ENCODE data around the gene ACSL3.

ACSL3 gene

DNA sequence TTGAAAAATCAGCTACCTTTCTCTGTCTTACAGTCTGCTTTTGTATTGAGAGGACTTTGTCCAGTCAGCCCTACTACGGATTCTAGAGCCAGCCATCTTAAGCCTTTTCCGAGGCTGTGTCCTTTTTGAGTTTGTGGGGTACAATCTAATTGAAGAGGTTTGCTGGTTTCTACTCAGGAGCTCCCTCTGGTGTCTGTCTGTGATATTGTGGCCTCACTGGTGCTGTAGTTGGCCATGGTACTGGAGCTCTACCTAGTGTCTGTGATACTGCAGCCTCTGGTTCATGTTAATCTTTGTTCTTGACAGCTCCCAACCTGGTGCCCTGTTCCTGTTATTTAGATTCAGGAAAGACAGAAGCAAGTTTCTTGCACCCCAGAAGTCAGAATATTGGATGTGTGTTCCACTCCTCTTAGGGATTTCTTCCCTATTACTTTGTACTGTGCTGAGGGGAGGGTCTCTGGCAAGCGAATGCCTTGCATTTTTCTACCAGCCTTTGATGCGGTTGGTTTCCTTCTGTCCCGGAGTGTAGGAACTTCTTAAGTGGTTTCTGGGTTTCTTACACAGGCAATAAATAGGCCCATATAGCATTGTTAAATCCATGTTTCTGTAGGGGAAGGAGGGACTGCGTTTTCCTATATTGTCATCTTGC lies 78.5 kb downstream of the ACSL3 start:
- DNase-seq (ENCODE audit: low spot score) (peak; percentile 70), FAIRE-seq (peak; percentile 52)

DNA sequence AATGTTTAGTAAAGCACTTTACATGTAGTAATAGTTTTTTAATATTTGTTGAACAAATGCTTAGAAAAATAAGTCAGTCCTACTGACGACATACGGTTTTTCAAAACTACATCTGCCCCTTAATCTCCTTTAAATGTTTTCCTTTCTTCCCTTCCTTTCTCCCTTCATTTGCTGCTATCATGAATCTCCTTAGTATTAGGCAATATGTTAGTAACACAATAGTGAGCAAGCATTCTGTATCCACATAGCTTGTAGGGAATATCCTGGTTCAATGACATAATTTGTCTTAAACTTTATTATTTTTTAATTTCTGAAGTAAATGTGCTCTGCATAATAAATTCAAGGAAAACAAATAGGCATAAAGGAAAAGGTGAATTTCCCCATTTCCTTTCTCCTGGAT lies 79.1 kb downstream of the ACSL3 start:
- no peak for FAIRE-seq
- no peak for DNase-seq (ENCODE audit: low spot score)

DNA sequence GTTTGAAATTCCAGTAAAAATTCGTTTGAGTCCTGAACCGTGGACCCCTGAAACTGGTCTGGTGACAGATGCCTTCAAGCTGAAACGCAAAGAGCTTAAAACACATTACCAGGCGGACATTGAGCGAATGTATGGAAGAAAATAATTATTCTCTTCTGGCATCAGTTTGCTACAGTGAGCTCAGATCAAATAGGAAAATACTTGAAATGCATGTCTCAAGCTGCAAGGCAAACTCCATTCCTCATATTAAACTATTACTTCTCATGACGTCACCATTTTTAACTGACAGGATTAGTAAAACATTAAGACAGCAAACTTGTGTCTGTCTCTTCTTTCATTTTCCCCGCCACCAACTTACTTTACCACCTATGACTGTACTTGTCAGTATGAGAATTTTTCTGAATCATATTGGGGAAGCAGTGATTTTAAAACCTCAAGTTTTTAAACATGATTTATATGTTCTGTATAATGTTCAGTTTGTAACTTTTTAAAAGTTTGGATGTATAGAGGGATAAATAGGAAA lies 80.7 kb downstream of the ACSL3 start:
- peak; percentile 88 for DNase-seq (ENCODE audit: low spot score)
- peak; percentile 99 for FAIRE-seq

DNA sequence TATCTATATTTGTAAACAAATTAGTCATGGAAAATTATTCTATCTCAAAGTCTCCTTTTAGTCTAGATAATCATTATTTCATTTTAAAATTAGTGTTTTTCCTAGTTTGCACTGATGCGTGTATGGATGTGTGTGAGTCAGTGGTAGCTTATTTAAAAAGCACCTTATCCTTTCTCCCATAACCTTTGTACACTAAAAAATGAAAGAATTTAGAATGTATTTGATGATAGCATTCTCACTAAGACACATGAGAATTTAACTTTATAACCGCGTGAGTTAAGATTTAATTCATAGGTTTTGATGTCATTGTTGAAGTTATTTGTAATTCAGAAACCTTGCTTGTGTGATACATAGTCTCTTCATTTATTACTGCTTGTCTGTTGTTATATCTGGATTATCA lies 81.7 kb downstream of the ACSL3 start:
- no peak for FAIRE-seq
- DNase-seq (ENCODE audit: low spot score) = peak; percentile 63

DNA sequence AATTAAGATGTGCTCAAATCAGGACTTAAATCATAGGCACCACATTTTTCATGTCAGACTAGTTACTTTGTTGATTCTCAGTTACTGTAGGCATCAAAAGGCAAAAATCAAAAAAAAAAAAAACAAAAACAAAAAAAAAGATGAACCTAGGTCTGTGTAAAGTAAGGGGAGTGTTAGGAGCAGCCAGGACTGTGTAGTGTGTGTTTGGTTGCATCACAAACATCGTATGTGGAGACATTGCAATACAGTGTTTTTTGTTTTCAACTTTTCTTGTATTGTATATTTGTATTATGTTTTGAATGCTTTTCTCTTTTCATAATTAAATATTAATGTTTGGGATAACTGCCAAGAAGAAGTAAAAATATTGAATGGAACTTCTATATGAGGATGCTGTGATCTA lies 82.1 kb downstream of the ACSL3 start:
- DNase-seq (ENCODE audit: low spot score) (no peak), FAIRE-seq (no peak)

DNA sequence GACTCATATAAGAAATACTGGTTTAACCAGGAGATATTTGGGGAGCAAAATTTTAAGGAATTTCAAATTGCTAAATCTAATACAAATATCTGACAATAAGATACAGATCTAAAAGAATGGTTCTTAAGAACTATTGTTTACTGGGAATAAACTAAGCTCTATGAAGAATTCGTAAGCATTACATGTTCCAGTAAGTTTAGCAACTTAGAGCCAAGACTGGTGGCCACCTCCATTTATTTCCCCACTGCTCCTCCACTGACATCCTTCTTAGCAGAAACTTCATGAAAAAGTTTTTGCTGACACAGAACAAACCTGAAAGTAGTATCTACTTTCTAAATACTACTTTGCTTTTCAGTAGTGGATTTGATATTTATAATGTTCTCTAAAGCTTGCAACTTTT lies 83.0 kb downstream of the ACSL3 start:
- FAIRE-seq = no peak

DNA sequence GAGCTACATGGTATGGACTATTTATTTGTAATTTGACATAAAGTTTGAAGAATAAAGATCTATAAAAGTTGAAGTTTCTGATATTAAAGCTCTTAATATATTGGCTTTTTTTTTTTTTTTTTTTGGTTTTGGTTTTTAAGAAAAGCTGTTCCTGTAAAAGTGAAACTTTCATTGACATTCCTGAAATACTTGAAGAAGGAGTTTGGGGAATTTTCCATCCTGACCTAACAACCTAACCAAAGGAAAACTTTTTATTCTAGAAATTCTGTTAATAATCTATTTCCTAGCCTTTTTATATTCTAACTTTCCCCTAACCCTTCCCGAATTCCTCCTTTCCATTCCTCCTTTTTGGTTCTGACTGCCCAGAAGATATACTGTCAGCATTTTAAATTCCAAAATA lies 83.7 kb downstream of the ACSL3 start:
- peak; percentile 94 for FAIRE-seq
- DNase-seq (ENCODE audit: low spot score) = peak; percentile 47

More for the DNA sequence above, 83.0 kb downstream of the ACSL3 start:
- no peak for DNase-seq (ENCODE audit: low spot score)

DNA sequence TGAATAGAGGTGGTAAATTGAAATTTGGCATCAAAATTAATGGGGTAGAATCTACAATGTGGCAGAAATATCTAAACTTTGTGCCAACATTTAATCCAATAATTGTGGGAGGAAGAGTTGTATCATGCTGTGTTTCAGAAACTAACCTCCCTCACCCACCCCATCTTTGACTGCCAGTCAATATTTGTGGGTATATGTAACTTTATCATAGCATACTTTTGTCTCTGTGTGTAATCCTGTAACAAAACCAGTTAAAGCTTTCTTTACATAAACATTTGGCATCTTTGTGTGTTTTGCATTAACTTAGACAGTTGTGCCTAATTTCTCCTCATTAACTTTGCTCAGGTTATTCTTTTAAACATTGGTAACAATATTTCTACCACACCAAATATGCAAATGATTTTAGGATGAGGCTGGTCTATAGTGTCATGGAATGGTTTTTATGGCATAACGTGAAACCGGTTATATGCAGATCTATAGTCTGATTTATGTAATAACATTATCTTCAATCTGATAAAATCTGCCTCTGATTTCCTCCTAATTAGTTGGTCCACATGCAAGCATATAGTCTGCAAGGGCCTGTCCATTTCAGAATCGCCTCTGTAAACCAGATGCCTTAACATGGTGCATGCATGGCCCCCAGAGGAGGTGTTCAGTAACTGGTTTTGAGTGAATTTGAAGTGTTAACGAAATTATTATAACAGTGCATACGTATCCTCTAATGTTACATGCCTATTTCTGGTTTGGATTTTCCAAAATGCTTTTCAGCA lies 84.3 kb downstream of the ACSL3 start:
- FAIRE-seq = no peak
- DNase-seq (ENCODE audit: low spot score) = no peak

DNA sequence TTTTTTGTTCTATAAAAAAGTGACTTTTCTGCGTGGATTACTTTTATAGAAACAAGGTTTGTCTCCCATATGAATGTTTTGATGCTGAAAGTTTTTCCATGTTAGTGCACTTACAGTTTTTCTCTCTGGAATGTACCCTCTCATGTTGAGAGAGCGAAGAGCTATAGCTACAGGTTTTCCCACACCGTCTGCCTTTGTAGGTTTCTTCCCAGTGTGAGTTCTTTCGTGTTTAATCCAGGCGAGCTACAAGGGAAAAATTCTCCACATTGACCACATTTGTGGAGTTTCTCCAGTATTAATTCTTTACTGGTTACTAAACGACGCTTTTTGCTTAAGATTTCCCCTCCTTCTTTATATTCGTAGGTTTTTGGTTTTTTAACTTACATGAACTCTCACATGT lies 85.1 kb downstream of the ACSL3 start:
- FAIRE-seq = no peak
- DNase-seq (ENCODE audit: low spot score) = no peak

DNA sequence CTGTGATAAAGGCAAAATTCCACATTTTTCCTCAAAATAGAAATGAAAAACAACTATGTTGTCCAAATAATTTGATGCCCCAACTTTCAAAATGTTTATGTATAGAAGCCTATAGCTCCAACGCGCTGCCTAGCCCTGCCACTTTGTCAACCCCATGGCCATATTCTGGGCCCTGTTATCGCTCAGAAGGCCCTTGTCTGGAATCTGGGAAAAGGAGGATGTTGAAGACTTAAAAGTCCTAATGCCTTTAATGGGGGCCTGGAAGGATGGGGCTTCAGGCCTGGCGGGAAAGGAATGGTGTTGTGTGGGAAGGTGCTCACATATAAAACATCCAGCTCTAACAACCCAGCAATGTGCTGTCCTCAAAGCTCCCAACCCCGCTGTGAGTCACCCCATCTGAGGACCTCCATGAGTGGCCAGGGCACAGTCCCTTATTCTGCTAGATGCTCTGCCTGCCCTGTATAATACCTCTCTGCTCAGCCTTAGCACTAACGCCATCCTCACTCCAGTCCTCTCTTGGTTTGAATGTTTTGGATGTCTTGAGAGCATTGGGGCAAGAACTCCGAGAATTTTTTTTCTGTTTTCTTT lies 86.0 kb downstream of the ACSL3 start:
- DNase-seq (ENCODE audit: low spot score) = peak; percentile 43
- no peak for FAIRE-seq

DNA sequence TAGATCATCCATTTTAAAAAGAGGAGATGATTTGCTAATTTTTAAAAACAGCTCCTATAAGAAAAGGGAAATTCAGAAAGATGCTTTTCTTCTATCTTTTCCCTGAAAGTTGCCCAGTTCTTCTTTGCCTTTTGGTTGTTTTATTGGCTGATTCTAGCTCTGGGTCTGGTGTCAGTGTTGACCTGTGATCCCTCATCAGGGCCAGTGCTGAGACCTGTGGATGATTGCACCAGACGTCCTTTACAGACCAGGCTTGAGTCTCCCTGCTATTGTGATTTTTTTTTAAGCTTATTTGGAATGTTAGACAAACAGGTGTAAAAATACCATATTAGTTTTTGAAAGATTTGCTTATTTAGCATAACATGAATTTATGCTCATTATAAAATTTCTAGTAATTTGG lies 88.2 kb downstream of the ACSL3 start:
- DNase-seq (ENCODE audit: low spot score) (no peak), FAIRE-seq (no peak)

DNA sequence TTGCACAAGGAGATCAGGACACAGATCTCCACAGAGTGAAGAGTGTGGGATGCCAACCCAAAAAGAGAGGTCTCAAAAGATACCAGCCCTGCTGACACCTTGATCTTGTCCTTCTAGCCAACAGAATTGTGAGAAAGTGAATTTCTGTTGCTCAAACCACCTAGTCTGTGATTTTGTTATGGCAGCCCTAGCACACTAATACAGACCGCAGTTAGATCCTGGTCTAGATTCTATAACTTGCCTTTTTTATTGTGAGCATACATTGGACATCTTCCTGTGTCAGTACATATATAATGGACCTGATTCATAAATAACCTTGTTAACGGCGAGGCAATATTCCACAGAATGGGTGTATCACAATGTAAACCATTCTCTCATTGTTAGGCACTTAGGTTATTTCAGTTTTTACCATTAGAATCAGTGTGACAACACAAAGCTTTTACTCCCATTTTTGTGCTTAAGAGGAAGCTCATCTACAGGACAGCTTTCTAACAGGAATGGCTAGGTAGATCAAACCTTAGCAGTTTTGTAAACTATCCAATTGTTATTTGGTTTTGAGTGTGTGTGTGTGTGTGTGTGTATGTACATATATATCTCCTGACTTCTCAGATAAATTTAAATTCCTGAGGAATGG lies 89.0 kb downstream of the ACSL3 start:
- DNase-seq (ENCODE audit: low spot score) = no peak
- no peak for FAIRE-seq

DNA sequence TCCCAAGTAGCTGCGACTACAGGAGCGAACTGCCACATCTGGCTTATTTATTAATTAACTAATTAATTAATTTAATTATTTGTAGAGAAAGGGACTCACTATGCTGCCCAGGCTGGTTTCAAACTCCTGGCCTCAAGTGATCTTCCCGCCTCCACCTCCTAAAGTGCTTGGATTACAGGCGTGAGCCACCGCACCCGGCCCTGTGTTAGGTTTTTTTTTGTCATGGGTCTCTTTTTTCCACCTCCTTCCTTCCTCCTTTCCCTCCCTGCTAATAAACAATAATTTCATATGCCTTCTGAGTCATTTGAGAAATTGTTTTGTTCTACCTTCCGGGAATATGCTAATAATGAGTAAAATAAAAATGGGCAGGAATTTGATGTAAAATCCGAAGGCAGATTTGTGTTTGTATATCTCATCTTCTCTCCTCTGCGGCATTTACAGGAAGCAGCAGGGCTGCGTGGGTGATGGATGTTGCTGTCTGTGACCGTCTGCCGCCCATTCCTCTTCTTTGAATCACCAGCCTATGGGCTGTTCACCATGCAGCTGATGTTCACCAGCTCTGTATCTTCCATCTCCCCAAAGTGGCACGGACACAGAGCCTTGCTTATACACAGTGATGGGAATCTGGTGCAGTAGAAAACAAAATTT lies 89.9 kb downstream of the ACSL3 start:
- FAIRE-seq = no peak
- DNase-seq (ENCODE audit: low spot score) = peak; percentile 48

DNA sequence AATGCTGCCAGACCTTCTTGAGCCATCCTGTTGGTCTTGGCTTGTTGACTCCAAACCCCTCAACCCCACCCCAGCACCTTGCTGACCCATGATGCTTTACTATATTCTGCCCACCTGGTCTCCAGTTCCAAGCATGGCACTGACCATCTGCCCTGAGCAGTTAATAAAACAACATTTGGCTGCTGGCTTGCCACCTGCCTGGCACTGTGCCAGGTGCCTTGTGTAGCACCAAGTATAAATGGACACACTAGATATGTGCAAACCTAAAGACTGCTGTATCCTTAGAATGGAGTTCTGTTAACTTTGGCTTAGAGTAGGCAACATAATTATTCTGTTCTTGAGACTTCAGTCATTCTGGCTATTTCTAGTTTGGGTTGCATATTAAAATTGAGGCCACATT lies 91.4 kb downstream of the ACSL3 start:
- DNase-seq (ENCODE audit: low spot score) (no peak), FAIRE-seq (no peak)

DNA sequence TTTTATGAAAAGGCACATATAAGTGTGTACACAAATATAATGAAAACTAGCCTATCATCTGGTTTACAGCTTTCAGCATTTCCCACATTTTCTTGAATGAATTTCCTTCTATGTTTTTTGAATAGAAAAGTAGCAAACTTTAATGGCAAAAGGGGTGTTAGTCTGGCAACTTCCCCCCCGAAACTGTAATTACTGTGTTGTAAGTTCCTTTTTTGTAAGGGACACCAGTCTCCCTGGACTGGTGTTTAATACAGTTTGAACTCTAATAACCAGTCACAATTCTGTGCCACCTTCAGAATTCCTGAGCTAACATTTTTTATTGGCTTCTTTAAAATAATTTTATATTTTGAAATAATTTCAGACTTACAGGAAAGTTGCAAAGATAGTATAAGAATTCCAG lies 94.2 kb downstream of the ACSL3 start:
- FAIRE-seq = no peak
- DNase-seq (ENCODE audit: low spot score) = no peak

DNA sequence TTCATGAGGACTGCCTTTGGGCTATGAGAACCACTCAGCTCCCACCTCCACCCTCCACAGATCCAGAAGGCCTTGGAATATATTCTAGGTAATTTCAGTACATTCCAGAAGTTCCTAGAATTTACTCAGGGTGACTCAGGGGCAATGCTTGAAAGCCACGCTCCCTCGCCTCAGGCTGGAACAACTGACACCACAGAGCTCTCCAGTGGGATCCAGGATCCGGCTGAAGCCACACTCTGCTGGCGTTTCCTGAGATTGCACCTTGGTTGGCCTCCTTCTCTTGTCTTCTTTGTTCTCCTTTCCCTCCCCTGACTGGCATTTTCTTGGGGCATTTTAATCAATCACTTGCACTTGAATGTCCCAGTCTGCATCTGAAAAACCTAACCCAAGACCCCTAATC lies 98.5 kb downstream of the ACSL3 start:
- peak; percentile 89 for DNase-seq (ENCODE audit: low spot score)
- FAIRE-seq = peak; percentile 77

DNA sequence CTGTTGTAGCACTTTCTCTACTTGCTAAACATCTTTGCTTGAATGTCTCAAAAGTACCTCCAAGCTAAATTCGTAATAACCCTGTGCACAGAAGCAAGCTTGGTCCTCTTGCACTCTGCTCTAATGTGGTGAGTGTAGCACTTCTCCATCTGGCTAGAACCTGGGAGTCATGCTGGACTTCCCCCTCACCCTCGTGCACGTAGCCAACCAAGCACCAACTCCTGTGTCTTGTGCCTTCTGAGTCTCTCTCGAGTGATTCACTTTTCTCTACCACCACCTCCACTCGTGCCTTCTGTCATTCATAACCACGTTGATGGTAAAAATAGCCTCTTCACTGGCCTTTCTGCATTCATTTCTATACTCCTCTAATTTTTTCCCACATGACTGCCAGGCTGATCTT lies 99.3 kb downstream of the ACSL3 start:
- FAIRE-seq = peak; percentile 57
- DNase-seq (ENCODE audit: low spot score) = peak; percentile 81

DNA sequence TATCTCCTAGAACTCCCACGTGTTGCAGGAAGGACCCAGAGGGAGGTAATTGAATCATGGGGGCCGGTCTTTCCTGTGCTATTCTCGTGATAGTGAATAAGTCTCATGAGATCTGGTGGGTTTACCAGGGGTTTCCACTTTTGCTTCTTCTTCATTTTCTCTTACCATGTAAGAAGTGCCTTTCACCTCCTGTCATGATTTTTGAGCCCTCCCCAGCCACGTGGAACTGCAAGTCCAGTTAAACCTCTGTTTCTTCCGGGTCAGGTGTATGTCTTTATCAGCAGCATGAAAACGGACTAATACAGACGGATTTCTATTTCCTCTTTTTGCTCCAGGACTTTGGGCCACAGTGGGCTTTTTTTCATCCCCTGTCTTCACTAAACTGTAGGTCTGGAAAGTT lies 102.8 kb downstream of the ACSL3 start:
- FAIRE-seq = no peak
- no peak for DNase-seq (ENCODE audit: low spot score)

DNA sequence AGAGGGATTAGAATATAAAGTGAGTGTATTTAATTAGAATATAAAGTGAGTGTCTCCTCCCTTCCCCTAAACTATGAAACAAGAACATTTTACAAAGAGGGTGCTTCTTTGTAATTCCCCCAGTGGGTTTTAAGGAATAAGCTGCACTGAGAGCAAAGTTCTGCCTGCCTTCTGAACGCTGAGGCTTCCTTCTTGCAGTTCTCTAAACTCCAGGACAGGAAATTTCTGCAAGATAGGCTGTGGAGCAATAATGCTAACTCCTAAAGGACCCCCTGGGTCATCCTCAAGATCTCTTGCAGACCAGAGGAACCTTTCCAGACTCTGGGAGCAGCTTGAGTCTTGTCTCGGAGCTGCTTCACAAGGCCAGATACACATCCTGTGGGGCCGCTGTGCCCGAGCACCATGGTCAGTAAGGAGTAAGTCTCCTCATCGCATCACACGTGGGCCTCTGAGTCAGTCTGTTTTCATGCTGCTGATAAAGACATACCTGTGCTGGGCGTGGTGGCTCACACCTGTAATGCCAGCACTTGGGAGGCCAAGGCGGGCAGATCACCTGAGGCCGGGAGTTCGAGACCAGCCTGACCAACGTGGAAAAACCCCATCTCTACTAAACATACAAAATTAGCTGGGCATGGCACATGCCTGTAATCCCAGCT lies 103.7 kb downstream of the ACSL3 start:
- FAIRE-seq (no peak), DNase-seq (ENCODE audit: low spot score) (no peak)

DNA sequence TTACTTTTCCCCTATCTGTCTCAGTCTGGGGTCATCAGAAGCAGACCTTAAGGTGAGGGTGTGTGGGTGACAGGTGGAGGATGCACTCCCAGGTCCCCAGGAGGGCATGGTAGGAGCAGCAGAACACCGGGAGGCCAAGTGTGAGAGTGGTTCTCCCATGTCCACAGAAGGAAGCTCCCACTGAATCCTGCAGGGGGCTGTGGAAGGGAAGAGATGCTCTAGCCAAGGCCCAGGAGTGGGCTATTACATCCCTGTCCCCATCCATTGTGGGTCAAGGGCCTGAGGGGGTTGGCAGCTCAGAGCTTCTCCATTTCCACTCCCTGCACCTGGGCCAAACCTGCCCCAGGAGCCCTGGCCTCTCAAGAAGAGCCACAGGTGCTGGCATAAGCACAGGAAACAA lies 104.7 kb downstream of the ACSL3 start:
- DNase-seq (ENCODE audit: low spot score) = no peak
- no peak for FAIRE-seq

DNA sequence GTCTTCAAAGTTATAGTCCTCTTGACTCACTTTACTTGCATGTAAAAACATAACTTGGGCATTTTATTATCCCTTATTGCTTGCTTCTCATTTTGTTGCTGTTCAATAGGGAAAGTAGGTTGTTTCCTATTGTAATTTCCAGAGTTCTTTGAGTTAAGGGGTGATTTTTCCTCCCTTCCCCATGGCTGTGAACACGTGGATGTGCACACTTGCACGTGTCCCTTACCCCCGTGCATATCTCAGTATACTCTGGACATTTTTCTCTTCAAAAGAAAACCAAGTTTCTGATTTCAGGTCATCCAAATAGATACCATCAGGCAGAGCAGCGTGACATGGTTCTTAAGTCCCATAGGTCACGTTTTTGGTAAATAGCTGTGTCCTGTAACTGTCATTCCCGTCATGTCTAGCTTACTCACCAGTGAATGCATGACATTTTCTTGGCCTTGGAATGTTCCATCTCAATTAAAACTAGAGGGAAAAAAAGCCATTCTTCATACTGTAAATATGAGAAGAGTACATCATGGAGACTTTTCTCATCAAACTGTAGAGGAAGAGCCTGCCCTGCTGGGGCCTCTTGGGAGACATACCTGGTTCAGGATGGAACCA lies 107.8 kb downstream of the ACSL3 start:
- no peak for FAIRE-seq
- DNase-seq (ENCODE audit: low spot score) = no peak

All from RCC 7860 (cell line).